GM10266 (cell line): ENCODE measurements around the gene SOX13.

Source experiments
- DNase-seq: peaks from one replicate; pipeline ENCODE4 v3.0.0; 2012; ENCODE audit errors: extremely low spot score
- TF ChIP-seq, protein P1 (sequence below): IDR thresholded peaks from 2 replicates; pipeline ENCODE4 v1.5.1; 2012; ENCODE audit warnings: mild to moderate bottlenecking, low read depth; ENCODE audit not compliant: control insufficient read depth, insufficient read depth; ENCODE audit errors: missing control alignments

Gene SOX13

DNA sequence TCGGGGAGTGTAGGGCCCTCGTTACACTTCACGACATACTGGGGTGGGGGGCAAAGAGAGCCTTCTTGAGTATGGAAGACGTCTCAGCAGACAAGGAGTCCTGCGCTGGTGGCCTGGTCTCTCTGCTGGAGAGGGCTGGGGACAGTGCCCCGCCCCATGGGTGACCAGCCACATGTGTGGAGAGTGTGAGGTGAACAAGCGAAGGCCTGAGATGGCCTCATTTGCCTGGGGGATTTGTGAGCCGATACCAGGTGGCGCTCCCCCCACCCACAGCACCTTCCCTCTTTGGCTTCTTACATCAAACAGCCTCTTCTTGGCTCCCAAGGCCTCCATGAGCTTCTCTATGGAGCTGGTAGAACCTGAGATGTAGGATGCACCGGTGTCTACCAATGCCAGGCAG lies 83.0 kb downstream of the SOX13 start:
- DNase-seq = no peak
- TF ChIP-seq, protein P1, sequence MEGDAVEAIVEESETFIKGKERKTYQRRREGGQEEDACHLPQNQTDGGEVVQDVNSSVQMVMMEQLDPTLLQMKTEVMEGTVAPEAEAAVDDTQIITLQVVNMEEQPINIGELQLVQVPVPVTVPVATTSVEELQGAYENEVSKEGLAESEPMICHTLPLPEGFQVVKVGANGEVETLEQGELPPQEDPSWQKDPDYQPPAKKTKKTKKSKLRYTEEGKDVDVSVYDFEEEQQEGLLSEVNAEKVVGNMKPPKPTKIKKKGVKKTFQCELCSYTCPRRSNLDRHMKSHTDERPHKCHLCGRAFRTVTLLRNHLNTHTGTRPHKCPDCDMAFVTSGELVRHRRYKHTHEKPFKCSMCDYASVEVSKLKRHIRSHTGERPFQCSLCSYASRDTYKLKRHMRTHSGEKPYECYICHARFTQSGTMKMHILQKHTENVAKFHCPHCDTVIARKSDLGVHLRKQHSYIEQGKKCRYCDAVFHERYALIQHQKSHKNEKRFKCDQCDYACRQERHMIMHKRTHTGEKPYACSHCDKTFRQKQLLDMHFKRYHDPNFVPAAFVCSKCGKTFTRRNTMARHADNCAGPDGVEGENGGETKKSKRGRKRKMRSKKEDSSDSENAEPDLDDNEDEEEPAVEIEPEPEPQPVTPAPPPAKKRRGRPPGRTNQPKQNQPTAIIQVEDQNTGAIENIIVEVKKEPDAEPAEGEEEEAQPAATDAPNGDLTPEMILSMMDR = no peak

DNA sequence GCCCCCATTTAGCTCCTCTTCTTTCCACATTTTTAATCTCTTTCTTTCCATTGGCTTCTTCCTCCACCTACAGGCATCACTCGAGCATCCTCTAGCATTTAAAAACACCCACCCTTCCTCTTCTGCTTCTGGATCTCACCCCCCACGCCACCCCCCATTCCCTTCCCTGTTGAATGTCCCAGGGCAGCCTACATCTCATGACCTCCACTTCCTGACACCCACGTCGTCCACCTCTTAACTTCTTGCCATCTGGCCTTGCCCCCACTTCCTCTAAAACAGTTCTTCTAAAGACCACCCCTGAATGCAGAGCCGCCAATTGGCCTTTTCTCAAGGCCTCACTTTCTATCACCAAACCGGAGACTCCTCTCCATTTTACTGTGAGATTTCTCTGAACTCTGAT lies 85.0 kb downstream of the SOX13 start:
- no peak for DNase-seq
- TF ChIP-seq, protein P1 = no peak

DNA sequence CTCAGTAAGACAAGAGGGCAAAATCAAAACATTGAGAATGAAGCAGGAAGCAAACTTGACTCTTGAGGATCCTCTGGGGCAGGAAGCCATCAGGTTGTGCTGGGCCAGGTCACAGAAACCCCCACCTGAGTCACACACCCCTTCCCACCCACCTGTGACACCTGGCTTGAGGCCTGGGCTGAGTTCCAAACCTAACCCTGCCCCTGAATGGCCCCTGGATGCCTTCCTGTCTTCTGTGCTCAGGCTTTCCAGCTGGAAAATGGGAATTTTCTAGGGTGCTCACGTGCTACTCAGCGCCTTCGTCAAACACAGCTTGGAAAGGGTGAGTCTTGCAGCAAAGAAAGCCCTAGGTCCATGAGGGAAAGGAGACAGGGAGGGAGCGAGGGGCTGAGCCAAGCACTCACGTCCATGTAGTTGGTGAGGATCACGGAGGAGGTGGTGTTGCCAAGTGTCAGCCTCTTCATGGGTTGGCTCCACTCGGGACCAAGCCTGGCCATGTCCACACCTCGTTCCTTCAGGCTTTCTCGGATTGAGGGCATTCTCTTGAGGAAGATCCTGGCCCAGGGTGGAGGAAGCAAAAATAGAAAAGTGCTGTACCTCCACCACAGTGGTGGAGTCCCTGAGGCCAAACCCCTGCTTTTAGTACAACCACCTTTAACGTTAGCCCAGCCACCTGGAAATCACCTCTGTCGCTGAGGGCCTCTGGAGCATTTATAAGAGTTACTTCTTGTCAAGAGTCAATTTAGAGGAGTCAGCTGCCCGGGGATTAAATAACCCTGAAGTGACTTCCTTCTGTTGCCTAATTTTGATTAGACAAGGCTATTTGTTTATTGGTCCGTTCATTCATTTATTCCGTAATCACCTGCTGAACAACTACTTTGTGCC lies 88.9 kb downstream of the SOX13 start:
- TF ChIP-seq, protein P1 = no peak

DNA sequence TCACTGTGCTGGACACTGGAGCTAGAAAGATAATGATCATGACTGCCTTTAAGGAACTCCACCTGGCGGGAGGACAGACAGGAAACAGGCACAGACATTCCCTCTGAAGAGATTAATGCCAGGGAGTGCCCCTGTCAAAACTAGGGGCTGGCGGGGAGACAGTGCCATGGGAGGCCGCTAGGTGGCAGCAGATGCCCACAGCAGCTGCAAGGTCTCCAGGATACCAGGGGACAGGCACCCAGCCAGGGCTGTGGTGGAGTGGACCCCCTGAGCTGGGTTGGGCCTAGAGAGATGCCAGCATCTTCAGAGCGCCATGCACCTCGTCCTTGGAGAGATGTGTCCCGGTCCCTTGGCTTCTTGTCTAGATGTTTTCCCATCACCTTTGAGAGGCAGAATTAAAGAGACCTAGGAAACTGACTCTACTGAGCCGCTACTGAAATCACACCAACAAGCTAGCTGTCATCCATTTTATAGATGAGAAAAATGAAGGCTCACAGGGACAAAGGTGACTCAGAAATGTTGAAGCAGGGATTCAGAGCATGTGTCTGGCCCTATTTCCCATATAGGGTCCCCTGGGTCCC lies 89.7 kb downstream of the SOX13 start:
- peak; percentile 83 for DNase-seq
- TF ChIP-seq, protein P1 = peak; percentile 98

More for the DNA sequence above, 88.9 kb downstream of the SOX13 start:
- no peak for DNase-seq

DNA sequence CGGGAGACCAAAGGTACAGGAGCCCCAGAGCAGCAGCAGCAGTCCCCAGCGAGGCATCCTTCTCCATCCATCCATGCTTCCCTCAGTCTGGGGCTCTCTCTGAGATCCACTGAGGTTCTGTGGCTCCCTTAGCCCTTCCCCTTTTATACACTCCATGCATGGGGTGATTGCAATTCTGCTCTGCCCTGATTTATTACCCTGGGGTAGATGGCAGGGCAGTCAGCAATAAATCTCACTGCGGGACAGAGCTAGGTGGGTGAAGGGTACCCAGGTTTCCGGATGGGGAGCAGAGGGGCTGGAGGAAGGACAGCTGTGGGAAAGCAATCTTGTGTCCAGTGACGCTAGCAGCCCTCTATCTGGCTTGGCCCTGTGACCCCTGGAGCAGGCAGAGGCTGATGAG lies 93.3 kb downstream of the SOX13 start, which contains the start of gene REN:
Gene REN, minus strand, starts transcription at position 119 of the 400 bp plus-strand sequence. Its CDS starts 44 bp downstream, at position 75.
- TF ChIP-seq, protein P1 = no peak
- DNase-seq = no peak

DNA sequence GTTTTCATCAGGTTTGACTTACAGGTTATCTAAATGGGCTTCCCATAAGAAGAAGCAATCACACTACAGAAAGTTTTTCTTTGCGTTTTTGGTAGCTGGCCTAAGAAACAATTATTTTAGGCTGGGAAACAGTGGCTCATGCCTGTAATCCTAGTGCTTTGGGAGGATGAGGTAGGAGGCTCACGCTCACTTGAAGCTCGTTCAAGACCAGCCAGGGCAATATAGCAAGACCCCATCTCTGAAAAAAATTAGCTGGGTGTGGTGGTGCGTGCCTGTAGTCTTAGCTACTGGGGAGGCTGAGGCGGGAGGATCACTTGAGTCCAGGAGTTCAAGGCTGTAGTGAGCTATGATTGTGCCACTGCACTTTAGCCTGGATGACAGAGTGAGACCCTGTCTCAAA lies 94.8 kb downstream of the SOX13 start:
- DNase-seq = no peak
- TF ChIP-seq, protein P1 = no peak

DNA sequence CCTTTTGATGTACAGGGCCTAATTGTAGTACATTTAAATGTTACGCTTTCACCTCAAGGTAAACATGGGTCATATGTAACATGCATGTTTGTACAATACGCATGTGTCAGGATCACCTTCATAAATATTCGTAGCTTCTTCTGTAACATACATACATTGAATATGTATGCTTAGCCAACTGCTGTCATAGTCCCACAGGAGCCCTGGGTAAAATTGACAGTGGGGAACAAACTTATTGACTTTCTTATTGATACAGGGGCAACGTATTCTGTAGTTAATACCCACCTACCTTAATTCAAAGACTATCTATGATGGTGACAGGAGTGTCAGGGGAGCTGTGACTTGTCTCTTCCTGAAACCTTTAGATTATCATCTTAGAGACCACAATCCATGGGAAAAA lies 96.9 kb downstream of the SOX13 start:
- DNase-seq = no peak
- TF ChIP-seq, protein P1 = no peak
